ENCODE results near the gene RNF125. TPM values are rescaled to one million over a fixed set of nuclear protein-coding genes. Genes with fewer than 3 reads are reported as not detected.

RNF125 gene
- total RNA-seq, 6 experiments from 2014 or later: 0.12 to 0.66 (median 0.22) TPM

- no peak for DNase-seq
- no peak for TF ChIP-seq CTCF (IDR thresholded peaks at IDR 0.05)
- Mint-ChIP-seq H3K27me3 (ENCODE audit: insufficient read depth) (peaks cover 7% of the 10 kb centered on the region), H3K4me3 (no peak overlapping the region), H3K9me3 (no peaks in the 10 kb centered on the region), H3K27ac (no peak overlapping the region), H3K36me3 (ENCODE audit: low read depth) (no peaks in the 10 kb centered on the region), H3K4me1 (ENCODE audit: low read depth) (no peaks in the 10 kb centered on the region)
These were observed 23.7 kb downstream of the RNF125 start for GRCh38 chr18:32042337-32042736.

GRCh38 chr18:32048507-32049091 is 30.0 kb downstream of the RNF125 start:
- no peak overlapping the region for H3K27ac Mint-ChIP-seq
- no peaks in the 10 kb centered on the region for H3K36me3 Mint-ChIP-seq (ENCODE audit: low read depth)
- no peak overlapping the region for H3K4me3 Mint-ChIP-seq
- no peaks in the 10 kb centered on the region for H3K9me3 Mint-ChIP-seq
- peaks cover 2% of the 10 kb centered on the region; the same call in 1 of the 2 replicates for H3K27me3 Mint-ChIP-seq (ENCODE audit: insufficient read depth)
- TF ChIP-seq CTCF (IDR thresholded peaks at IDR 0.05): no peak
- DNase-seq: no peak
- peaks cover 10% of the 10 kb centered on the region for H3K4me1 Mint-ChIP-seq (ENCODE audit: low read depth)

- no peak for TF ChIP-seq CTCF (IDR thresholded peaks at IDR 0.05)
- Mint-ChIP-seq H3K4me3 (no peak overlapping the region), H3K9me3 (no peaks in the 10 kb centered on the region), H3K27me3 (ENCODE audit: insufficient read depth) (peaks cover 2% of the 10 kb centered on the region; the same call in 1 of the 2 replicates), H3K27ac (no peak overlapping the region), H3K4me1 (ENCODE audit: low read depth) (peaks cover 10% of the 10 kb centered on the region), H3K36me3 (ENCODE audit: low read depth) (no peaks in the 10 kb centered on the region)
- peak; percentile 3 for DNase-seq
These were observed 31.0 kb downstream of the RNF125 start for GRCh38 chr18:32049393-32050171.

GRCh38 chr18:32056613-32057358 is 38.2 kb downstream of the RNF125 start:
- Mint-ChIP-seq H3K36me3 (ENCODE audit: low read depth) (no peaks in the 10 kb centered on the region), H3K9me3 (no peaks in the 10 kb centered on the region), H3K4me1 (ENCODE audit: low read depth) (no peaks in the 10 kb centered on the region)

More at GRCh38 chr18:32056613-32057358, 38.2 kb downstream of the RNF125 start:
- TF ChIP-seq CTCF (IDR thresholded peaks at IDR 0.05): no peak
- Mint-ChIP-seq H3K4me3 (no peak overlapping the region), H3K27ac (no peak overlapping the region), H3K27me3 (ENCODE audit: insufficient read depth) (peaks cover 7% of the 10 kb centered on the region)
- DNase-seq: no peak
